Measurements from ENCODE around the gene DCC. TPM values are rescaled to one million over a fixed set of nuclear protein-coding genes. Genes with fewer than 3 reads are reported as not detected.
A peak's percentile ranks its signal among the peaks of the same experiment; 100 is the strongest.

The DCC gene
- total RNA-seq, 6 donors from 2014 or later: 0.33 to 3.5 (median 1.0) TPM

DNA sequence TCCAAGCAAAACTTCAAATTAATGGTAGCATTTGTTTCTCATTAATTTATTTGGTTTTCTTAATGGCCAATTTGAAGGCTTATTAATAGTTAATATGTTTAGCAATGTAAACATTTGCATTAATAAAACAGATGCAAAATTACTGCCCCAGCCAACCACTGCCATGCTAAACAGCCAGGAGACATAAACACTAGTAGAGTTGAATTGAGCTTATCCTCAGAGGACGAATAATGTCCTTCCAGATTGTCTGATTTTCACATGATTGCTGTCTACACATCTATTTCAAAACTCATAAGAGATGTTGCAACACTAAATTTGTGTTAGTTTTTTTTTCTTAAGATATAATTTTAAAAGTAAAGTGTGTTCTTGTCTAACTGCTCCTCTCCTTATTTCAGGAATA is 128.5 kb downstream of the DCC start:
- Histone ChIP-seq H3K4me1 (no peaks in the 10 kb centered on the region), H3K27ac (no peak overlapping the region), H3K9me3 (no peaks in the 10 kb centered on the region), H3K4me3 (no peak overlapping the region), H3K27me3 (no peaks in the 10 kb centered on the region), H3K36me3 (no peaks in the 10 kb centered on the region)
- no peak for DNase-seq
- 50 to 61% methylated on average over 1 of the region's 1 CpG for WGBS, 2 donors
- TF ChIP-seq CTCF (IDR thresholded peaks at IDR 0.05): no peak
- no peak for TF ChIP-seq EP300 (IDR thresholded peaks at IDR 0.05)
- TF ChIP-seq POLR2AphosphoS5 (IDR thresholded peaks at IDR 0.05): no peak
- no peak for TF ChIP-seq POLR2A (IDR thresholded peaks at IDR 0.05)
- ATAC-seq (ENCODE audit: low FRiP score in 2 of 2): no peak

- Histone ChIP-seq H3K36me3 (no peaks in the 10 kb centered on the region), H3K4me1 (no peaks in the 10 kb centered on the region), H3K4me3 (no peak overlapping the region), H3K9me3 (no peaks in the 10 kb centered on the region), H3K27me3 (no peaks in the 10 kb centered on the region), H3K27ac (no peak overlapping the region)
- TF ChIP-seq EP300 (IDR thresholded peaks at IDR 0.05) (no peak), POLR2A (IDR thresholded peaks at IDR 0.05) (no peak), CTCF (IDR thresholded peaks at IDR 0.05) (no peak), POLR2AphosphoS5 (IDR thresholded peaks at IDR 0.05) (no peak)
- DNase-seq (no peak), ATAC-seq (ENCODE audit: low FRiP score in 2 of 2) (no peak)
- 67 to 74% methylated on average over 3 of the region's 3 CpGs for WGBS, 2 donors
Observed at GRCh38 chr18:52475325-52475724, 135.3 kb downstream of the DCC start.

GRCh38 chr18:52481116-52481515 is 141.1 kb downstream of the DCC start:
- no peak overlapping the region for H3K27ac ChIP-seq
- H3K36me3 ChIP-seq: no peaks in the 10 kb centered on the region
- no peak for ATAC-seq (ENCODE audit: low FRiP score in 2 of 2)
- no peaks in the 10 kb centered on the region for H3K27me3 ChIP-seq
- 60 to 77% methylated on average over 6 of the region's 6 CpGs for WGBS, 2 donors
- DNase-seq: peak in 1 of 2 donors; percentile 62
- no peaks in the 10 kb centered on the region for H3K9me3 ChIP-seq
- no peak overlapping the region for H3K4me3 ChIP-seq
- TF ChIP-seq POLR2AphosphoS5 (IDR thresholded peaks at IDR 0.05): no peak
- TF ChIP-seq CTCF (IDR thresholded peaks at IDR 0.05): no peak
- TF ChIP-seq EP300 (IDR thresholded peaks at IDR 0.05): no peak
- no peak for TF ChIP-seq POLR2A (IDR thresholded peaks at IDR 0.05)
- H3K4me1 ChIP-seq: no peaks in the 10 kb centered on the region

- Histone ChIP-seq H3K27ac (no peak overlapping the region), H3K27me3 (no peaks in the 10 kb centered on the region), H3K36me3 (no peaks in the 10 kb centered on the region), H3K4me3 (no peak overlapping the region), H3K4me1 (no peaks in the 10 kb centered on the region), H3K9me3 (no peaks in the 10 kb centered on the region)
- TF ChIP-seq CTCF (IDR thresholded peaks at IDR 0.05) (no peak), POLR2A (IDR thresholded peaks at IDR 0.05) (no peak), POLR2AphosphoS5 (IDR thresholded peaks at IDR 0.05) (no peak), EP300 (IDR thresholded peaks at IDR 0.05) (no peak)
- ATAC-seq (ENCODE audit: low FRiP score in 2 of 2) (no peak), DNase-seq (no peak)
- 74 to 76% methylated on average over 2 of the region's 2 CpGs for WGBS, 2 donors
Observed at GRCh38 chr18:52484977-52485376, 145.0 kb downstream of the DCC start.

DNA sequence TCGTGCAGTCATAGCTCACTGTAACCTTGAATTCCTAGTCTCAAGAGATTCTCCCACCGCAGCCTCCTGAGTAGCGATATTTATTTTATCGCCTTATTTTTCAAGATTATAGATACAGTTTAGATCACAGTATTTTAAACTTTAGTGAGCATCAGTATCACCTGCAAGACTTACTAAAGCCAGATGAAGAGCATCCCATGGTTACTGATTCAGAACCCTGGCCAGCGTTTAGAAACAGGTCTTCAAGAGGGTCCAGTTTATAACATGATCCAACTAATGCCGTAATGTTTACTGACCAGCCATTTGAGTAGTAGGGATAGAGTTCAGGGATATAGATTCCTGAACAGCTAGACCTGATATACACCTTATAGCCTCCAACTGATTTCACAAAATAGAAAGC is 146.1 kb downstream of the DCC start:
- Histone ChIP-seq H3K9me3 (no peaks in the 10 kb centered on the region), H3K27me3 (no peaks in the 10 kb centered on the region), H3K36me3 (no peaks in the 10 kb centered on the region), H3K27ac (no peak overlapping the region), H3K4me3 (no peak overlapping the region), H3K4me1 (no peaks in the 10 kb centered on the region)
- DNase-seq (no peak), ATAC-seq (ENCODE audit: low FRiP score in 2 of 2) (no peak)
- WGBS, 2 donors: 85 to 87% methylated on average over 6 of the region's 6 CpGs
- TF ChIP-seq POLR2AphosphoS5 (IDR thresholded peaks at IDR 0.05) (no peak), EP300 (IDR thresholded peaks at IDR 0.05) (no peak), CTCF (IDR thresholded peaks at IDR 0.05) (no peak), POLR2A (IDR thresholded peaks at IDR 0.05) (no peak)

Measured in upper lobe of left lung (tissue), 6 donors.